HEK293 (cell line): Measurements from ENCODE around the gene COL6A1.

Source experiments
- BCL6B ChIP-seq: fragments of 450-650 bp; formaldehyde crosslinking; IDR thresholded peaks from 2 replicates; pipeline ENCODE4 v1.5.1; 2017; ENCODE audit warnings: missing biosample characterization, missing genetic modification characterization
- FEZF1 ChIP-seq: fragments of 450-650 bp; formaldehyde crosslinking; IDR thresholded peaks from 2 replicates; pipeline ENCODE4 v1.5.1; 2016; ENCODE audit warnings: missing biosample characterization, missing genetic modification characterization
- KLF8 ChIP-seq: fragments of 450-650 bp; formaldehyde crosslinking; IDR thresholded peaks from 2 replicates; pipeline ENCODE4 v1.5.1; 2016; ENCODE audit warnings: missing biosample characterization, missing genetic modification characterization
- MYNN ChIP-seq: fragments of 450-650 bp; formaldehyde crosslinking; IDR thresholded peaks from 2 replicates; pipeline ENCODE4 v1.5.1; 2016; ENCODE audit warnings: missing biosample characterization, missing genetic modification characterization, borderline replicate concordance
- PATZ1 ChIP-seq: fragments of 450-650 bp; formaldehyde crosslinking; IDR thresholded peaks from 2 replicates; pipeline ENCODE4 v1.5.1; 2016; ENCODE audit warnings: missing biosample characterization, missing genetic modification characterization
- PBX3 ChIP-seq: sonication (generic); formaldehyde crosslinking; IDR thresholded peaks from 2 replicates; pipeline ENCODE4 v1.8.1; 2022; ENCODE audit warnings: mild to moderate bottlenecking, moderate library complexity, missing genetic modification reagents
- PRDM2 ChIP-seq: fragments of 450-650 bp; formaldehyde crosslinking; IDR thresholded peaks from 2 replicates; pipeline ENCODE4 v1.5.1; 2016; ENCODE audit warnings: missing biosample characterization, missing genetic modification characterization, borderline replicate concordance
- SCRT1 ChIP-seq: fragments of 450-650 bp; formaldehyde crosslinking; IDR thresholded peaks from 2 replicates; pipeline ENCODE4 v1.5.1; 2016; ENCODE audit warnings: missing biosample characterization, missing genetic modification characterization, borderline replicate concordance
- TCF7L2 ChIP-seq: IDR thresholded peaks from 2 replicates; pipeline ENCODE4 v1.6.1; 2011; ENCODE audit warnings: low read depth, mild to moderate bottlenecking, inconsistent platforms, low read length, moderate library complexity, borderline replicate concordance
- ZNF132 ChIP-seq: fragments of 450-650 bp; formaldehyde crosslinking; IDR thresholded peaks from 2 replicates; pipeline ENCODE4 v1.5.1; 2017; ENCODE audit warnings: missing biosample characterization, missing genetic modification characterization, borderline replicate concordance
- ZNF239 ChIP-seq: fragments of 450-650 bp; formaldehyde crosslinking; IDR thresholded peaks from 2 replicates; pipeline ENCODE4 v1.5.1; 2016; ENCODE audit warnings: missing biosample characterization, missing genetic modification characterization
- ZNF280C ChIP-seq: fragments of 450-650 bp; formaldehyde crosslinking; IDR thresholded peaks from 2 replicates; pipeline ENCODE4 v1.5.1; 2016; ENCODE audit warnings: missing biosample characterization, missing genetic modification characterization
- ZNF302 ChIP-seq: fragments of 450-650 bp; formaldehyde crosslinking; IDR thresholded peaks from 2 replicates; pipeline ENCODE4 v1.5.1; 2016; ENCODE audit warnings: missing biosample characterization, missing genetic modification characterization, low read depth
- ZNF398 ChIP-seq: fragments of 450-650 bp; formaldehyde crosslinking; IDR thresholded peaks from 2 replicates; pipeline ENCODE4 v1.5.1; 2017; ENCODE audit warnings: missing biosample characterization, missing genetic modification characterization
- ZNF488 ChIP-seq: fragments of 450-650 bp; formaldehyde crosslinking; IDR thresholded peaks from 2 replicates; pipeline ENCODE4 v1.5.1; 2016; ENCODE audit warnings: missing biosample characterization, missing genetic modification characterization
- ZNF521 ChIP-seq: fragments of 450-650 bp; formaldehyde crosslinking; IDR thresholded peaks from 2 replicates; pipeline ENCODE4 v1.5.1; 2017; ENCODE audit warnings: missing biosample characterization, mild to moderate bottlenecking, missing genetic modification characterization
- ZNF624 ChIP-seq: fragments of 450-650 bp; formaldehyde crosslinking; IDR thresholded peaks from 2 replicates; pipeline ENCODE4 v1.5.1; 2017; ENCODE audit warnings: missing biosample characterization, missing genetic modification characterization
- ZNF791 ChIP-seq: fragments of 450-650 bp; formaldehyde crosslinking; IDR thresholded peaks from 2 replicates; pipeline ENCODE4 v1.5.1; 2016; ENCODE audit warnings: missing biosample characterization, missing genetic modification characterization
- ZNF792 ChIP-seq: fragments of 450-650 bp; formaldehyde crosslinking; IDR thresholded peaks from 2 replicates; pipeline ENCODE4 v1.5.1; 2016; ENCODE audit warnings: missing biosample characterization, missing genetic modification characterization
- ZSCAN18 ChIP-seq: fragments of 450-650 bp; formaldehyde crosslinking; IDR thresholded peaks from 2 replicates; pipeline ENCODE4 v1.5.1; 2016; ENCODE audit warnings: missing biosample characterization, missing genetic modification characterization

Gene COL6A1

GRCh38 chr21:45970674-45971615 is 10.6 kb upstream of the COL6A1 start (continued):
- TF ChIP-seq PATZ1 (tag by site-specific recombination) (peak; percentile 89), MYNN (tag by site-specific recombination) (no peak), ZNF488 (no peak), ZNF239 (tag by site-specific recombination) (no peak), PBX3 (CRISPR knock-in tag) (no peak), ZNF521 (tag by site-specific recombination) (no peak), PRDM2 (no peak), ZNF398 (tag by site-specific recombination) (no peak), ZNF132 (no peak), FEZF1 (tag by site-specific recombination) (no peak), ZNF280C (tag by site-specific recombination) (no peak), ZSCAN18 (tag by site-specific recombination) (no peak), ZNF791 (tag by site-specific recombination) (no peak), SCRT1 (tag by site-specific recombination) (no peak), TCF7L2 (no peak), BCL6B (tag by site-specific recombination) (no peak), ZNF624 (tag by site-specific recombination) (no peak), ZNF792 (no peak), KLF8 (tag by site-specific recombination) (peak; percentile 31; the same call in 1 of the 2 replicates), ZNF302 (tag by site-specific recombination) (no peak)
